HG03442 (cell line): Measurements from ENCODE around the gene RBM19.

Experiments used
- ATAC-seq: cut with Tn5 transposase; IDR thresholded peaks from one replicate; pipeline ENCODE4 v1.9.1; 2021; ENCODE audit warnings: mild to moderate bottlenecking, moderate library complexity; ENCODE audit not compliant: unreplicated experiment

Gene RBM19

GRCh38 chr12:113957627-113958026 is 8.5 kb downstream of the RBM19 start:
- ATAC-seq = no peak

DNA sequence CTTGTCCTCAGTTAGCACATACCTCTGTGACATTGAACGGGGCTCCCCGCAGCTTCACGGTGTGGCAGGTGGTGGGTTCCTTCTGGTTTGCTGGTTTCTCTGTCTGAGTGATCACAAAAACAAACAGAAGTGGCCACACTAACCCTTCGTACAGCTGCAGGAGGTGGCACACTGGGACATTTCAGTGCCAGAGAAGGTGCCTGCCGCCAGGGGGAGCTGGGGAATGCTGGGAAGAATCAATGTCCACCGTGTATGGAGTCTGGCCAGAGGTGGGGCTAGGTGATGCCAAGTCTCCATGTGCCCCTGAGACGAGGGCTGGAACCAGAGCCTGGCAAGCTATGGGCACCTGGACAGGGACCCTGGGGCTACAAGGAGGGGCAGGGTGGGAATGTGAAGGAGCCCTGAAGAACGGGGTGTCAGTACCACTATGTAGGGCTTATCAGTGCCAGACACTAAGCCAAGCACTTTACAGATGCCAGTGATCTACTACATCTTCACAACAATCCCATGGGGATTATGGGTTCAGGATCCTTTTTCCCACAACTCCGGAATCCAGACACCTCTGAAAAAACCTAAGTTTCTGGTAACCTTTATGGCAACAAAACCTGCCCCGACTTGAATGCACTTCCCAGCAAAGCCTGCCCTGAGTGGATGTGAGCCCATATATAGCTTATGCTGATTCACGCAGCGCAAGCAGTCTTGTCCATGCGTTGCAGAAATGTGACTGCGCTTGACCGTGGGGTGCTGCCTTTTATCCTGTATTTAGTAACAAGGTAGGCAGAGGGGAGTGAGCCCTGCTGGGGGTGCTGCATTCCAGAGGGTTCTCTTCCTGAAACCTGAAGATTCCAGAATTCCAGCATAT is 10.8 kb downstream of the RBM19 start:
- ATAC-seq = no peak

DNA sequence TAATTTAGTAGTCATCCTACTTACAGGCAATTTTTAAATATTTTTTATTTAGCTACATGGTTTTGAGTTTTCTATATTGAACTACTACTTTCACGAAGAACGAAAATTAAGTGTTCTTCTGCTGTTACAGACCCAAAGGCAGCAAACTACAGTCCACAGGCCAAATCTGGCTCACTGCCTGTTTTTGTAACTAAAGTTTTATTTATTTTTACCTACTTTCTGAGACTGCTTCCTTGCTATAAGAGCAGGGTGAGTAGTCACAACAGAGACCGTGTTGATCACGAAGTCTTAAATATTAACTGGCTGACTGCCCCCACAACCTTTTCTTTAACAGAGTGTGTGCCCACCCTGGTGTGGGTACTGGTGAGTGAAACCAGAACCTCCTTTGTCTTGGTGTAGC is 11.6 kb downstream of the RBM19 start:
- ATAC-seq = no peak

- no peak for ATAC-seq
These were observed 15.3 kb downstream of the RBM19 start for GRCh38 chr12:113950873-113951272.

DNA sequence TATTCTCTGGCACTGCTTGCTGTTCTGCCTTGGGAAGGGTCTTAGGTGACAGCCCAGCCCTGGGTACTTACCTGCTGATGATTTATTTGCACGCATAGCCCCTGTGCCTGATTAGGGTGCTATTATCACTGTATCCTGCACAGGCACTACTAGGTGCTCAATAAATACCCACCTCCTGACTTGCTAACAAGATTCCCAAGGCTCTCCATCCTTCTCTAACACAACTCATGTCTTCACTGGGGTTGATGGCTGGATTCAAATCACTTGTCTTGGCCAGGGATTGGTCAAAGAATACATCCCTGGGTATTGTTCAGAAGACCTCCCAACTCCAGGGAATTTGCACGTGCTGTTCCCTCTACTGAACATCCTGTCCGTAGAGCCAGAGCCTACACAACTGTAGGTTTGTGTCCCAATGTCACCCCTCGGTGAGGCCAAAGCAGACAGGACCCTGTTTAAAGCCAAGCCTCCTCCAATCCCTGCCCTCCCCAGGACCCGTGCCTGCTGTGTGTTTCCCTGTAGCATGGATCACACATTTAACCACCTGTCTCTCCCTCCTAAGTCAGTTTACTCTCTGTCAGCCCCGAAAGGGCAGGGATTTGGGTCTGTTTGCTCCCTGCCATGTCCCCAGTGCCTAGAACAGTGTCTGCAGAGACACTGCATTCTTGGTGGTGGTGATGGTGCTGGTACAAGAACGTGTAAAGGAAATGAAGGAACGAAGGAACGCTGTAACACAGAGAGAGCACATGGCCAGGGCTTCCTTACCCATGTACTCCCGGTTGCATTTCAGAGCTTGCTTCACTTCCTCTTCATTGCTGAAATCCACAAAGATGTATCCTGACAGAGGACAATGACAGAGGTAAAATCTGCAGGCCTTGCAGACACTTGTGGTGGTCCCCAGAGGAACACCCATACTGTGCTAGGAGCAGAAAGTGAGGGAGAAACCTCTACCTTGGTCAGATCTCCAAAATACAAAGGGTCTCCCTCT is 16.5 kb downstream of the RBM19 start:
- ATAC-seq = no peak

GRCh38 chr12:113948151-113948914 is 17.8 kb downstream of the RBM19 start:
- ATAC-seq = no peak

DNA sequence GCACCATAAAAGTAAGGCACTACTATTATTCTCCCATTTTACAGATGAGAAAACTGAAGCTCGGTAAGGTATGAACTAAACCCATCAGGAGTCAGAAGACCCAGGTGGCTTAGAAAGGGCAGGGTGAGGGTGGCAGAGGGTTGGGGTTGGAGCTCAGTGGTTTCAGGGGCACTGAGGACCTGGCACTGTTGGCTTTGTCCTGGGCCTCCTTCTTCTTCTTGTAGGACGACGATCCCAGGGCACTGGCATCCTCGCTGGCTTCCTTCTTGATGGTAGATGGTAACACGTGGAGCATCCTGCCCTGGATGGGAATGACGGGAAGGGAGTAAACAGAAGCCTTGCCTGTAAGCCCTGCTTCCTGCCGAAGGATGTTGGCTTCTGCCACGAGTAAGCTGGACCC is 19.9 kb downstream of the RBM19 start:
- ATAC-seq = no peak

DNA sequence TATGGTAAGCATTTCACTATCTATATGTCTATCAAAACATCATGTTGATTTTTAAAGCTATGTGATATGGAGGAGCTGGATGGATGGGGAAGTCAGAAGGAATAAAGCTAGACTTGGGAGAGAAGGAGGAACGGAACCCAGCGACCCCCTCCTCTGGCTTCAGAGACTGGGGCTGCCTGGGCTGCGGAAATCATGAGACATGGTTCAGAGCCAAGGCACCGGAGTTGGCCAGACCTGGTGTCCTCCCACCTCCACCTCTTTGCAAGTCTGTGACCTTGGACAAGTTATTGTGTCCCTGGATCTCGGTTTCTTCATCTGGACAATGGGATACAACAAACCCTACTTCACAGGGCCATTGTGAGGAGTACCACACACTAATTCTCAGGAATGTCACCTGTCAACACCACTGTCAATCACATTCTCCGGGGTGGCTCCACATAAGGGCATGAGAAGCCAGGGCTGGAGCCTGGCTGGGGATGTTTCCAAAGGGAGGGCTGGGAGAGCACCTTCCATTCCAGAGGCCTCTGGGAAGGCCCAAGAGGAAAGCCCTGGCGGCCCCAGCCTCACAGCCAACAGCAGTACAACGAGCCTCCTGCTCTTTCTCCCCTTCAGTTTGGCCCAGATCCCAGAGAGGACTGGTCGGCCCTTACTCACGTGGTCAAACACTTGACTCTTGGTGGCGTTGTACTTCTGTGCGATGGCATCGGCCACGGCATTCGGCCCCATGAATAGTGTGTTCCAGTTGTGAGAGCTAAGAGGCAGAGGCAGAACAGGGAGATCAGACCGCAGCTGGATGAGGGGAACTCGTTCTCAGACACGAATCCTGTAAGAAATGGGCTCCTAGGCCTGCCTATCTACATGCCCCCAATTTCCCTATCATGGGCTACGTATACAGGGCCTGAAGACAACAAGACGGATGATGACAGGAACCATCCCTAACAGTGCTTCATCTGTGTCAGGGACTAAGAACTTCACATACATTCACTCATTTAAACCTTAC is 20.7 kb downstream of the RBM19 start:
- ATAC-seq = no peak

- ATAC-seq = no peak
These were observed 23.9 kb downstream of the RBM19 start for GRCh38 chr12:113942209-113942608.

DNA sequence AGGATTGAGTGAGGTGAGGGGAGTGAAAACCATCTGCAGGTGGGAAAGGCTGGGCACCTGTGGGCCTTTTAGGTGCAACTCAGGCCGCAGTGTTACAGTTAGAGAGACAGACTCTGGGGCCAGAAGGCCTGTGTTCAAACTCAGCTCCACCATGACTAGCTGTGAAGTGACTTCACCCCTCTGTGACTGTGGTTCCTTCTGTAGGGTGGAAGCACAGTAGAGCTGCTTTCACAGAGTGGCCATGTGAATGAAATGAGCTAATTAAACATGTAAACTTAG is 25.0 kb downstream of the RBM19 start:
- no peak for ATAC-seq

DNA sequence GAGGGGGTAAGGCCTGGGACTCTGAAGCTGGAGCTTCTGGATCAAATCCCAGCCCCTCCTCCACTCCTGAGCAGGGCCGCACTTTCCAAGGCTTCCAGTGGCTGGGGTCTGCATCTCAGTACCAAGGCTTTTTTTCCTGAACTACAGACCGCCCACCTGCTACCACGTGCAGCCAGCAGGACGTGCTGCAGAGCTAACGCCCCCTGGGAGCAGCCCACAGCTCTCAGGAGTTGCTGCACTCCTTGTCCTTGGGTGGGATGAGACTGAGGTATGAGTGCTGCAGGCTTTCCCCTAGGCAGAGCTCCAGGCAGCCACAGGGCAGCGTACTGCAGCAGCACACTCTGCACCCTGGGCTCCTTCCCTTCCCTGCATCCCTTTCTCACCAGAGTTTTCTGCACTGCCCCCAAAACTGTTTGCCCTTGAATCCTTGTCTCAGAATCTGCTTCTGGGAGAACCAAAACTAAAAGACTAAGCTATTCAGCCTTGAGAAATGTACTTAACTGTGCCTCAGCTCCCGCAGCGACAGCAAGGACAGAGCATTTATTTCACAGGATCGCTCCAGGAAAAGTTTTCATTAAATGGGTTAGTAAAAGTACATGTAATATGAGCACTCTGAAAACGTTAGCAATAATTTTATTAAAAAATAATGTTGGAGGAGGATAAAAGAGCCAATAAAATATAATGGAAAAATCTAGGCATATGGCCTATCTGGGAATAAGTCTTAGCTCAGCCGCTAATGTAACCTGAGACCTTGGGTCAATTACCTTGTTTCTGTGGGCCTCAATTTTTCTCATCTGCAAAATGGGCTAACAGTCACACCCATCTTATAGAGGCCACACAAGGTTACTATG is 25.5 kb downstream of the RBM19 start:
- ATAC-seq = no peak

DNA sequence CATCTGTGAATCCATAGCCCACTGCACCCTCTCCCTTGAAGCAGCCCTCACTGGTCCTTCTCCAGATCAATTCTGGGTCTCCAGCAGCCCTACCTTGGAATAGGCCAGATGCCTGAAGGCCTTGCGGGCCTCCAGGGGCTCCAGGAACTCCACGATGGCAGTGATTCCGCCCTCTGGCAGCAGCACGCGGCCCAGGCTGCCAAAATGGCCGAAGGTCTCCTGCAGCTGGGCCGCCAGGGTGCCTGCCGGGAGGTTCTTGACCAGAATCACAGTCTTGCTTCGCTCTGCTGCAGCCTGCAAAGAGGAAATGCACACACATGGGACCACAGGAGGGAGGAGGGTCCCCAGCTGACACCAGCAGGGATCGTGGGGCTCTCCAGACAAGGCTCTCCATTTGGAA is 26.3 kb downstream of the RBM19 start:
- no peak for ATAC-seq

GRCh38 chr12:113938471-113938870 is 27.7 kb downstream of the RBM19 start:
- no peak for ATAC-seq

- no peak for ATAC-seq
These were observed 29.7 kb downstream of the RBM19 start for GRCh38 chr12:113936460-113936859.

- no peak for ATAC-seq
These were observed 30.7 kb downstream of the RBM19 start for GRCh38 chr12:113935459-113935858.

- ATAC-seq = no peak
These were observed 31.2 kb downstream of the RBM19 start for GRCh38 chr12:113934946-113935345.

DNA sequence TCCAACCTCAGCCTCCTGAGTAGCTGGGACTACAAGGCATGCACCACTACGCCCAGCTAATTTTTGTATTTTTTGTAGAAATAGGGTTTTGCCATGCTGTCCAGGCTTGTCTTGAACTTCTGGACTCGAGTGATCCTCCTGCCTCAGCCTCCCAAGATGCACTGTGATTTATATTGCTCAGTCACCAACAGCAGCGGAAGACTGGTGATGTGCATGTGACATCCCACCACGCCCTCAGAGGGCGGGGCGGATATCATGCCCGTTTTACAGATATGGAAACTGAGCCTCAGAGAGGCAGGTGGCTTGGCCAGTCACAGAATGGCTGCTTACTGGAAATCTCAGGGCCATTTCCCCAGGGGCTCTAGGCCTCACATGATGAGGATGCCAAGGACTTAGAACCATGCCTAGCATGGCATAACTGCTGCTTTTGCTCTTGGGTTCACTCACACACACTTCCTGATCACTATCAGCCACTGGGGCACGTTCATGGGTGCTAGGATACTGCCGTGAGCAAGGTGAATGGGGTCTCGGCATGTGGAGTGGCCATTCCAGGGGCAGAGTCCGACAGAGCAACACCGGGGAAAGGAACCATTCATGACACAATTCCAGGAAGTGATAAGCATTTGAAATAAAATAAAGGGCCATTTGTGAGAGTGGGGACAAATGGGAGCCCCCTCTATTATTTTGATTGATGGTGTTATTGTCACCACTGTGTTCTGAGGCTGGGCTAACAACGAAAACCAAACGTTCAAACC is 31.9 kb downstream of the RBM19 start:
- no peak for ATAC-seq

GRCh38 chr12:113933201-113933786 is 32.8 kb downstream of the RBM19 start:
- no peak for ATAC-seq
